Neuronal stem cell (in vitro differentiated cells): ENCODE measurements around the gene EPB41L5.

Experiments
- DNase-seq: peaks from one replicate; pipeline ENCODE4 v3.0.0-alpha.2; 2013; ENCODE audit warnings: low spot score
- H2AFZ ChIP-seq: one replicate; pipeline ENCODE4 v1.6.1; 2013; ENCODE audit warnings: mild to moderate bottlenecking, low read length, inconsistent platforms
- H2AK5ac ChIP-seq: 2 replicates; pipeline ENCODE4 v1.6.1; 2013; ENCODE audit warnings: low read depth, mild to moderate bottlenecking, inconsistent platforms, low read length, moderate library complexity, mixed read lengths
- H2BK120ac ChIP-seq: 2 replicates; pipeline ENCODE4 v1.6.1; 2013; ENCODE audit warnings: low read depth, mild to moderate bottlenecking, inconsistent platforms, low read length, moderate library complexity, mixed read lengths
- H2BK12ac ChIP-seq: one replicate; pipeline ENCODE4 v1.6.1; 2013; ENCODE audit warnings: low read length, inconsistent platforms
- H2BK15ac ChIP-seq: 2 replicates; pipeline ENCODE4 v1.6.1; 2013; ENCODE audit warnings: mild to moderate bottlenecking, low read length, inconsistent platforms, mixed read lengths
- H2BK5ac ChIP-seq: one replicate; pipeline ENCODE4 v1.6.1; 2013; ENCODE audit warnings: inconsistent platforms, mild to moderate bottlenecking, low read length, moderate library complexity
- H3K14ac ChIP-seq: one replicate; pipeline ENCODE4 v1.6.1; 2013; ENCODE audit warnings: low read length, inconsistent platforms
- H3K18ac ChIP-seq: 2 replicates; pipeline ENCODE4 v1.6.1; 2013; ENCODE audit warnings: low read length, inconsistent platforms
- H3K23ac ChIP-seq: 2 replicates; pipeline ENCODE4 v1.6.1; 2013; ENCODE audit warnings: low read depth, mild to moderate bottlenecking, mixed read lengths, low read length, inconsistent platforms; ENCODE audit not compliant: poor library complexity
- H3K27ac ChIP-seq: replicated peaks from 3 replicates; pipeline ENCODE4 v1.5.1; 2013; ENCODE audit warnings: low read length, inconsistent platforms
- H3K27me3 ChIP-seq, 3 experiments: 2 replicates each; pipeline ENCODE4 v1.6.1; 2013; ENCODE audit warnings: low read length in 3 of 3, mild to moderate bottlenecking in 2 of 3, inconsistent platforms in 1 of 3, low read depth in 1 of 3, mixed read lengths in 1 of 3, moderate library complexity in 1 of 3; ENCODE audit not compliant: control insufficient read depth in 3 of 3, insufficient read depth in 3 of 3
- H3K36me3 ChIP-seq, 2 donors: replicated peaks in 1 of 2; 2 replicates each; pipeline ENCODE4 v1.6.1; 2013; ENCODE audit warnings: low read length in 2 of 2; ENCODE audit not compliant: control insufficient read depth in 2 of 2, insufficient read depth in 2 of 2
- H3K4ac ChIP-seq: 2 replicates; pipeline ENCODE4 v1.6.1; 2013; ENCODE audit warnings: inconsistent platforms, mild to moderate bottlenecking, low read length, moderate library complexity
- H3K4me1 ChIP-seq, 2 donors: 1 replicate in 1 of 2; 2 replicates in 1 of 2; pipeline ENCODE4 v1.6.1; 2013; ENCODE audit warnings: low read length in 2 of 2, low read depth in 1 of 2; ENCODE audit not compliant: control insufficient read depth in 2 of 2, insufficient read depth in 1 of 2
- H3K4me2 ChIP-seq: one replicate; pipeline ENCODE4 v1.6.1; 2013; ENCODE audit warnings: mild to moderate bottlenecking, low read length, inconsistent platforms; ENCODE audit not compliant: insufficient read depth, poor library complexity, severe bottlenecking
- H3K4me3 ChIP-seq, 2 donors: 2 replicates each; pipeline ENCODE4 v1.5.1; 2013; ENCODE audit warnings: low read length in 2 of 2, mild to moderate bottlenecking in 2 of 2, inconsistent platforms in 1 of 2, moderate library complexity in 1 of 2
- H3K79me1 ChIP-seq: one replicate; pipeline ENCODE4 v1.6.1; 2013; ENCODE audit warnings: low read depth, mild to moderate bottlenecking, inconsistent platforms, low read length, moderate library complexity
- H3K9ac ChIP-seq: one replicate; pipeline ENCODE4 v1.6.1; 2013; ENCODE audit warnings: mild to moderate bottlenecking, low read depth, low read length, inconsistent platforms; ENCODE audit not compliant: poor library complexity
- H3K9me3 ChIP-seq, 2 donors: replicated peaks in 1 of 2; 2 replicates each; pipeline versions ENCODE3 to v1.6.1; 2013; ENCODE audit warnings: low read length in 2 of 2, mild to moderate bottlenecking in 2 of 2, inconsistent platforms in 1 of 2, low read depth in 1 of 2, mixed read lengths in 1 of 2, moderate library complexity in 1 of 2; ENCODE audit not compliant: control insufficient read depth in 2 of 2, insufficient read depth in 1 of 2
- H4K8ac ChIP-seq: one replicate; pipeline ENCODE4 v1.6.1; 2013; ENCODE audit warnings: low read depth, mild to moderate bottlenecking, inconsistent platforms, low read length, moderate library complexity
- H4K91ac ChIP-seq: one replicate; pipeline ENCODE4 v1.6.1; 2013; ENCODE audit warnings: low read length, low read depth, mild to moderate bottlenecking, inconsistent platforms; ENCODE audit not compliant: poor library complexity
- WGBS, 2 donors: extraction: QIAGEN DNeasy Blood & Tissue Kit; methylation state at CpG; one replicate each; pipeline ENCODE4 v1.1.7; 2013; ENCODE audit warnings: missing lambda C conversion rate in 2 of 2, mixed read lengths in 1 of 2; ENCODE audit not compliant: insufficient read length in 2 of 2, insufficient replicate concordance in 1 of 2; ENCODE audit errors: extremely low coverage in 2 of 2; 5-methylcytosine and 5-hydroxymethylcytosine counted together

EPB41L5 gene

GRCh38 chr2:120125195-120125594, 112.3 kb downstream of the EPB41L5 start:
- Histone ChIP-seq H3K79me1 (no peaks in the 10 kb centered on the region), H3K4me2 (no peak overlapping the region), H2BK12ac (no peak overlapping the region), H3K27ac (no peak overlapping the region), H4K8ac (no peak overlapping the region), H2AK5ac (no peak overlapping the region), H3K9me3 (no peaks in the 10 kb centered on the region), H2BK15ac (no peak overlapping the region), H2BK5ac (no peak overlapping the region), H3K4ac (no peak overlapping the region), H3K27me3 (no peaks in the 10 kb centered on the region), H3K18ac (no peak overlapping the region), H3K4me3 (no peak overlapping the region), H3K9ac (no peak overlapping the region), H4K91ac (no peak overlapping the region), H3K36me3 (peaks cover 3 to 20% of the 10 kb centered on the region in 2 donors), H3K23ac (no peak overlapping the region), H3K14ac (no peak overlapping the region), H2AFZ (no peak overlapping the region), H3K4me1 (no peaks in the 10 kb centered on the region), H2BK120ac (no peak overlapping the region)
- DNase-seq: no peak
- no CpG with 5 or more reads among the region's 3 CpGs for WGBS, 2 donors

GRCh38 chr2:120128216-120128615, 115.3 kb downstream of the EPB41L5 start:
- H3K23ac ChIP-seq: no peak overlapping the region
- H3K9ac ChIP-seq: no peak overlapping the region
- H2BK15ac ChIP-seq: no peak overlapping the region
- H4K8ac ChIP-seq: no peak overlapping the region
- H2AK5ac ChIP-seq: no peak overlapping the region
- no peak overlapping the region for H3K27ac ChIP-seq
- H3K4ac ChIP-seq: no peak overlapping the region
- H3K36me3 ChIP-seq: peaks cover 4 to 41% of the 10 kb centered on the region in 2 donors
- no peaks in the 10 kb centered on the region for H3K27me3 ChIP-seq
- H2BK120ac ChIP-seq: no peak overlapping the region
- no peak overlapping the region for H2BK12ac ChIP-seq
- no peaks in the 10 kb centered on the region for H3K79me1 ChIP-seq
- H2AFZ ChIP-seq: no peak overlapping the region
- no peak overlapping the region for H3K14ac ChIP-seq
- no peak for DNase-seq
- H3K4me3 ChIP-seq: no peak overlapping the region
- H3K9me3 ChIP-seq: peaks cover 0 to under 1% of the 10 kb centered on the region in 2 donors
- H2BK5ac ChIP-seq: no peak overlapping the region
- H3K4me1 ChIP-seq: no peaks in the 10 kb centered on the region
- no peak overlapping the region for H4K91ac ChIP-seq
- H3K4me2 ChIP-seq: no peak overlapping the region
- H3K18ac ChIP-seq: no peak overlapping the region

- no peaks in the 10 kb centered on the region for H3K27me3 ChIP-seq
- no peak overlapping the region for H3K9ac ChIP-seq
- H3K18ac ChIP-seq: no peak overlapping the region
- H3K14ac ChIP-seq: no peak overlapping the region
- H2BK120ac ChIP-seq: no peak overlapping the region
- H2AFZ ChIP-seq: no peak overlapping the region
- H3K9me3 ChIP-seq: peaks cover 13 to 26% of the 10 kb centered on the region in 2 donors
- no peak overlapping the region for H3K4me3 ChIP-seq
- no peak overlapping the region for H4K91ac ChIP-seq
- no peak for DNase-seq
- no peak overlapping the region for H4K8ac ChIP-seq
- no peaks in the 10 kb centered on the region for H3K79me1 ChIP-seq
- H3K4ac ChIP-seq: no peak overlapping the region
- H2BK15ac ChIP-seq: no peak overlapping the region
- no peak overlapping the region for H3K27ac ChIP-seq
- no peak overlapping the region for H3K4me2 ChIP-seq
- H3K36me3 ChIP-seq: peaks cover 19 to 70% of the 10 kb centered on the region in 2 donors
- no peak overlapping the region for H2BK12ac ChIP-seq
- WGBS, 2 donors: no CpG with 5 or more reads among the region's 5 CpGs
- no peak overlapping the region for H3K23ac ChIP-seq
- H2AK5ac ChIP-seq: no peak overlapping the region
- H3K4me1 ChIP-seq: no peaks in the 10 kb centered on the region
- no peak overlapping the region for H2BK5ac ChIP-seq
Observed at GRCh38 chr2:120132190-120132589, 119.3 kb downstream of the EPB41L5 start.

- H3K23ac ChIP-seq: no peak overlapping the region
- no CpG with 5 or more reads among the region's 1 CpG for WGBS, 2 donors
Observed at GRCh38 chr2:120132691-120133090, 119.8 kb downstream of the EPB41L5 start.

More at GRCh38 chr2:120132691-120133090, 119.8 kb downstream of the EPB41L5 start:
- Histone ChIP-seq H3K4me3 (no peak overlapping the region), H4K91ac (no peak overlapping the region), H3K9me3 (peaks cover 13 to 26% of the 10 kb centered on the region in 2 donors), H2AK5ac (no peak overlapping the region), H2AFZ (no peak overlapping the region), H3K9ac (no peak overlapping the region), H3K14ac (no peak overlapping the region), H3K4me1 (no peaks in the 10 kb centered on the region), H3K27me3 (no peaks in the 10 kb centered on the region), H3K4ac (no peak overlapping the region), H3K4me2 (no peak overlapping the region), H2BK5ac (no peak overlapping the region), H2BK12ac (no peak overlapping the region), H4K8ac (no peak overlapping the region), H2BK15ac (no peak overlapping the region), H3K27ac (no peak overlapping the region), H3K79me1 (no peaks in the 10 kb centered on the region), H2BK120ac (no peak overlapping the region), H3K36me3 (peaks cover 19 to 65% of the 10 kb centered on the region in 2 donors), H3K18ac (no peak overlapping the region)
- DNase-seq: no peak
